Endodermal cell (in vitro differentiated cells): ENCODE measurements around the gene RPA1. TPM values are rescaled to one million over a fixed set of nuclear protein-coding genes. Genes with fewer than 3 reads are reported as not detected.

Experiments used
- DNase-seq: peaks from one replicate; pipeline ENCODE4 v3.0.0-alpha.2; 2017
- H3K27ac ChIP-seq: 2 replicates; pipeline ENCODE4 v1.5.1; 2013; ENCODE audit warnings: mild to moderate bottlenecking, low read depth, low read length, moderate library complexity
- H3K27me3 ChIP-seq: 2 replicates; pipeline ENCODE4 v1.6.1; 2013; ENCODE audit warnings: mild to moderate bottlenecking, low read length, moderate library complexity; ENCODE audit not compliant: insufficient read depth, control insufficient read depth, poor library complexity, severe bottlenecking
- H3K36me3 ChIP-seq: 2 replicates; pipeline ENCODE4 v1.7.0; 2013; ENCODE audit warnings: mild to moderate bottlenecking, low read length, moderate library complexity; ENCODE audit not compliant: control insufficient read depth, insufficient read depth
- H3K4me1 ChIP-seq: one replicate; pipeline ENCODE4 v1.7.0; 2013; ENCODE audit warnings: low read length; ENCODE audit not compliant: control insufficient read depth, insufficient read depth
- H3K4me3 ChIP-seq: 2 replicates; pipeline ENCODE4 v1.5.1; 2013; ENCODE audit warnings: mild to moderate bottlenecking, low read length, moderate library complexity
- H3K9ac ChIP-seq: 2 replicates; pipeline ENCODE4 v1.6.1; 2013; ENCODE audit warnings: mild to moderate bottlenecking, low read length, moderate library complexity; ENCODE audit not compliant: poor library complexity, severe bottlenecking; ENCODE audit errors: extremely low read depth
- H3K9me3 ChIP-seq: 2 replicates; pipeline ENCODE4 v1.6.1; 2013; ENCODE audit warnings: mild to moderate bottlenecking, low read length, moderate library complexity; ENCODE audit not compliant: control insufficient read depth
- H3K27ac Mint-ChIP-seq: 2 replicates; pipeline ENCODE4 v1.8.0; 2020; ENCODE audit warnings: mixed read lengths
- H3K27me3 Mint-ChIP-seq: 2 replicates; pipeline ENCODE4 v1.8.0; 2021; ENCODE audit warnings: mild to moderate bottlenecking, mixed read lengths; ENCODE audit not compliant: insufficient read depth
- H3K36me3 Mint-ChIP-seq: 2 replicates; pipeline ENCODE4 v1.8.0; 2020; ENCODE audit warnings: low read depth, mixed read lengths
- H3K4me1 Mint-ChIP-seq: 2 replicates; pipeline ENCODE4 v1.8.0; 2020; ENCODE audit warnings: mixed read lengths
- H3K4me3 Mint-ChIP-seq: 2 replicates; pipeline ENCODE4 v1.8.0; 2020; ENCODE audit warnings: mild to moderate bottlenecking, moderate library complexity, mixed read lengths
- H3K9me3 Mint-ChIP-seq: 2 replicates; pipeline ENCODE4 v1.8.0; 2020; ENCODE audit warnings: mild to moderate bottlenecking, mixed read lengths
- CTCF ChIP-seq: fragments of 200-600 bp; sonication (generic); conservative IDR thresholded peaks from 2 replicates; pipeline ENCODE4 v1.5.0; 2021; ENCODE audit warnings: antibody characterized with exemption, mild to moderate bottlenecking
- WGBS, 2 experiments: methylation state at CpG; one replicate each; pipeline versions ENCODE4 v1.1.5 to v1.1.7; 2013; ENCODE audit warnings: missing lambda C conversion rate in 2 of 2, mixed read lengths in 1 of 2; ENCODE audit not compliant: insufficient coverage in 1 of 2, insufficient read length in 1 of 2; 5-methylcytosine and 5-hydroxymethylcytosine counted together
- total RNA-seq, 2 donors: library from RNA; stranded (reverse); fragmentation: NEBNext Ultra II Directional in 1 of 2; extraction: Animal tissue kit (Norgen Biotek cat#: 25700) in 1 of 2; gene quantifications; 2 replicates in 1 of 2; 3 replicates in 1 of 2; pipeline ENCODE4 v1.2.1, GENCODE V29; 2021

RPA1 gene
- total RNA-seq, 2 donors from 2014 or later, result 190 to 249 TPM

DNA sequence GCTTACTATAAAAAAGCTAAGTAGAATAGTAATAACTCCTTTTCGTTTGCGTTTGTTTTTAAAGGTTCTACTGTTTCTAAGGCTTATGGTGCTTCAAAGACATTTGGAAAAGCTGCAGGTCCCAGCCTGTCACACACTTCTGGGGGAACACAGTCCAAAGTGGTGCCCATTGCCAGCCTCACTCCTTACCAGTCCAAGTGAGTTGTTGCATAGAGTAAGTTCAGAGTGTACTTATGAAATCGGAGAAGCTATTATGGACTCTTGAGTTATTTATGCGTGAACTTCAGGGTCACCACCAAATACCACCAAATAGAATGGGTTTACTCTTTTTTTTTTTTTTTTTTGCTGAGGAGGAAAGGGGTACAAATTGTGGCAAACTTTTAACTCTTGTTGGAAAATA, 45.8 kb downstream of the RPA1 start:
- no peaks in the 10 kb centered on the region for H3K9me3 Mint-ChIP-seq
- H3K36me3 ChIP-seq, result peaks cover 86% of the 10 kb centered on the region
- no peak overlapping the region for H3K4me3 ChIP-seq
- peaks cover 64% of the 10 kb centered on the region for H3K36me3 Mint-ChIP-seq
- no peak overlapping the region for H3K9ac ChIP-seq
- no peak for TF ChIP-seq CTCF
- peaks cover 6% of the 10 kb centered on the region for H3K4me1 Mint-ChIP-seq
- no peak for DNase-seq
- H3K4me1 ChIP-seq, result no peaks in the 10 kb centered on the region
- H3K4me3 Mint-ChIP-seq, result no peak overlapping the region
- H3K9me3 ChIP-seq, result no peaks in the 10 kb centered on the region
- no peaks in the 10 kb centered on the region for H3K27me3 ChIP-seq
- no peak overlapping the region for H3K27ac Mint-ChIP-seq
- no peak overlapping the region for H3K27ac ChIP-seq
- no peaks in the 10 kb centered on the region for H3K27me3 Mint-ChIP-seq
- WGBS, 2 experiments, result 89 to 94% methylated on average over 2 of the region's 4 CpGs

GRCh38 chr17:1878419-1879121, 48.8 kb downstream of the RPA1 start:
- Histone ChIP-seq H3K27me3 (no peaks in the 10 kb centered on the region), H3K27ac (no peak overlapping the region), H3K9me3 (no peaks in the 10 kb centered on the region), H3K4me1 (no peaks in the 10 kb centered on the region), H3K4me3 (no peak overlapping the region), H3K9ac (no peak overlapping the region), H3K36me3 (peaks cover 88% of the 10 kb centered on the region)
- H3K4me1 Mint-ChIP-seq, result peaks cover 6% of the 10 kb centered on the region
- TF ChIP-seq CTCF, result no peak
- no peak overlapping the region for H3K4me3 Mint-ChIP-seq
- no peaks in the 10 kb centered on the region for H3K27me3 Mint-ChIP-seq
- no peak for DNase-seq
- H3K27ac Mint-ChIP-seq, result no peak overlapping the region
- peaks cover 75% of the 10 kb centered on the region for H3K36me3 Mint-ChIP-seq
- 96 to 99% methylated on average over 11 to 17 of the region's 17 CpGs for WGBS, 2 experiments
- no peaks in the 10 kb centered on the region for H3K9me3 Mint-ChIP-seq

GRCh38 chr17:1880851-1881630, 51.2 kb downstream of the RPA1 start:
- TF ChIP-seq CTCF, result no peak
- peaks cover 19% of the 10 kb centered on the region for H3K4me1 Mint-ChIP-seq
- WGBS, 2 experiments, result 89 to 93% methylated on average over 10 to 12 of the region's 12 CpGs
- Histone ChIP-seq H3K36me3 (peaks cover 91% of the 10 kb centered on the region), H3K4me3 (no peak overlapping the region), H3K9ac (no peak overlapping the region), H3K9me3 (peaks cover 9% of the 10 kb centered on the region), H3K27ac (peak overlapping the region; percentile 61), H3K4me1 (no peaks in the 10 kb centered on the region), H3K27me3 (no peaks in the 10 kb centered on the region)
- H3K27me3 Mint-ChIP-seq, result no peaks in the 10 kb centered on the region
- H3K9me3 Mint-ChIP-seq, result peaks cover 3% of the 10 kb centered on the region
- no peak for DNase-seq
- H3K36me3 Mint-ChIP-seq, result peaks cover 84% of the 10 kb centered on the region
- H3K27ac Mint-ChIP-seq, result no peak overlapping the region
- H3K4me3 Mint-ChIP-seq, result no peak overlapping the region
